D341Med (cell line): ENCODE results near the gene RTN4RL2.

Experiments used
- DNase-seq: peaks from one replicate; pipeline ENCODE4 v3.0.0; 2012; ENCODE audit warnings: low spot score

Gene RTN4RL2

DNA sequence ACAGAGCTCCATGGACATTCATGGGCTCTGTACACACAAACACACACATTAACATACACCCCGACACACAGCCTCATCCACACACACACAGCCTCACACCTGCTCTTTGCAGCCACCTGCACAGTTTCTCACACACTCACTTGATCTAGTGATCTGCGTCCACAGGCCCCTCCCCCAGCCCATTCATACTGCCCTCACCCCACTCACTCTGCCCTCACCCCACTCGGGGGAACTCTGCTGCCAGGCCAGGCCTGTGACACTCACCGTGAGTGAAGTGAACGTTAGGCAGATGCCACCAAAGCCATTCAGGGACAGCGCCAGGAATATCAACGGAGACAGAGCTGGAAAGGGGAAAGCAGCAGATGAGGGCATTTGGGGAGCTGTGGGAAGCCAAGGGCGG is 40.2 kb downstream of the RTN4RL2 start:
- DNase-seq: no peak

DNA sequence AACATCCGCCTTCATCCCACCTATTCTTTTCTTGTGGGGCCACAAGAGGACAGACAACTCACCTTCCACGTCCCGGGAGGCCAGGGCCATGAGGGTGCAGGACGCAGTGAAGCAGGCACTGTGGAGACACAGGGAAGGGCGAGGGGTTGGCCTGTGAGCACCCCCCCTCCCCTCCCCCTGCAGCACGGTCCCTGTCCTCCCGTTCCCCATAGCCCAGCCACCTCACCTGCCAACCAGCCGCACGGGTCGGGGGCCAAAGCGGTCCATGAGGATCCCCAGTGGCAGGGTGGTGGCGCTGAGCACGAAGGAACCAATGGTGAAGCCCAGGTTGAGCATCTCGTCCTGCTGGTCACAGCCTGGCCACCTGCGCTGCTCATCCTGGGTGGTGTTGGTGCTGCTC is 40.6 kb downstream of the RTN4RL2 start:
- no peak for DNase-seq

DNA sequence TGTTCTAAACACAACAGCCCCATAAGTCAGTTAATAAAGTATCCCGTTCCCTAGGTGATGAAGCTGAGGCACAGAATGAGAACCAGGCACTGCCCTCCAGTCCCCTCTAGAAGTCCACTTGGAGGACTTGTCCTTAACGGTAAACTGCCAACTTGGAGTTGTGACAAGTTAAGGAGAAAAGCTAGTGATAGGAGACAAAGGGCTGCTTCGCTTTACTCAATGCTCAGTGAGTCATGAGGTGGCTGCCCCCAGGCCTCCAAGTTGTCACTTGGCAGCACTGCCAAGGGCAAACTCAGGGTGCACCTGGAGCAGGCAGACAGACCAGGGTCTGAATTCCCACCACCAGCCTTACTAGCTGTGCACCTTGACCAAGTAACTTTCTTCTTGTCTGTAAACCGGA is 41.6 kb downstream of the RTN4RL2 start:
- no peak for DNase-seq

DNA sequence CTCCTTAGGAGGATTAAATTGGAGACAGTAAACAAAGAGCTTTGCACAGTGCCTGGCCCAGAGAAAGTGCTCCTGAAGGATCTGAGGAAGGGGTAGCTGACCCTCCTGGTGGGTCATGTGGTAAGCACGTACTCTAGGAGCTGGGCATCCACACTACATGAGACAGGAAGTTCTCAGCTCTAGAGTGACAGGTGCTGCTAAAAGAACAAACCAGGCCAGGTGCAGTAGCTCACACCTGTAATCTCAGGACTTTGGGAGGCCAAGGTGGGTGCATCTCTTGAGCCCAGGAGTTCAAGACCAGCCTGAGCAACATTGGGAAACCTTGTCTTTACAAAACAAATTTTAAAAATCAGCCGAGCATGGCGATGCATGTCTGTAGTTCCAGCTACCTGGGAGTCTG is 42.0 kb downstream of the RTN4RL2 start:
- no peak for DNase-seq

DNA sequence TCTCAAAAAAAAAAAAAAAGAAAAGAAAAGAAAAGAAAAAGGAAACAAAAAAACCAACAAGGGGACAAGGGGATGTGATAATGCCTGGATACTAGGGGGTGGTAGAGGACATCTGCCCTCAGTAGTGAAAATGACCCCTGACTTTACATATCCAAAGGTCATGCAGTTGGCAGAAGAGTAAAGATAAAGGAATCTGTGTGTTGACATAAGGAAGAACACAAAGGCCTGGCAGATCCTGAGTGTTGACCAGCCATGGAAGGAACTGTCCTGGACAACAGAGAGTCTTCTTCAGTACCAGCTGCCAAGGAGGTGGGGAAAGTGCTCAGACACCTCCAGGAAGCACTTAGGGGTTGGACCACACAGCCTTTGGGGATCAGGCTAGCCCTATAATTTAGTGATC is 42.5 kb downstream of the RTN4RL2 start:
- no peak for DNase-seq

DNA sequence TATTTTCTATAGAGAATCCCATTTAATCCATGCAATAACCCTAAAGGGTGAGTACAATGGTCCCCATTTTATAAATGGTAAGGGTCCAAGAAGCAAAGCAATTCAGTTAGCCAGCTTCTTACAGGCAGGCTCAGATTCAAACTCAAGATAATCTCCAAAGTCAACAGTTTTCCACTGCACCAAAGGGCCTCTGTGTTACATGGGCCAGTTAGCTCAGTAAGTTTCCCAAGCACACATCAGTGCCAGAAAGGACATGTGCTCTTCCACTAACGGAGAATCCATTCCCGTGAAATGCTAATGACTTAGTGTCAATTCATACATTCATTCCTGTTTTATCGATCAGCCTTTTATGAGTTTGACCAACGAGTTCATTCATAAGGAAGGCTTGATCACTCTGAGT is 44.2 kb downstream of the RTN4RL2 start:
- DNase-seq: no peak

DNA sequence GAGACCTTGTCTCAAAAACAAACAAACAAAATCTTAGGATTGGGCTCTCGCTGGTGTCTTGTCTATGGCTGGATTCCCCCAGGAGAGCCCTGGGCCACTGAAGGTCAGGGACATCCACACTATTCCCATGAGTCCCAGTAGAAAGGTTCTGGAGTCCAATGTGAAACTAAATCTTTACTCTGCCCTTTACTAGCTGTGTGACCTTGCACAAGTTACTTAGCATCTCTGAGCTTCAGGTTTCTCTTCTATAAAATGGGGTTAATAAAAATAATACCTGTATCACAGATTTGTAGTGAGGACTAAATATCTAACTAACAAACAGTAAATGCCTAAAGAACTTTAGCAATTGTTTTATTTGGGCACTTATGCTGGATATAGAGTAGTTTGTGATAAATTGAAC is 46.2 kb downstream of the RTN4RL2 start:
- DNase-seq: no peak

DNA sequence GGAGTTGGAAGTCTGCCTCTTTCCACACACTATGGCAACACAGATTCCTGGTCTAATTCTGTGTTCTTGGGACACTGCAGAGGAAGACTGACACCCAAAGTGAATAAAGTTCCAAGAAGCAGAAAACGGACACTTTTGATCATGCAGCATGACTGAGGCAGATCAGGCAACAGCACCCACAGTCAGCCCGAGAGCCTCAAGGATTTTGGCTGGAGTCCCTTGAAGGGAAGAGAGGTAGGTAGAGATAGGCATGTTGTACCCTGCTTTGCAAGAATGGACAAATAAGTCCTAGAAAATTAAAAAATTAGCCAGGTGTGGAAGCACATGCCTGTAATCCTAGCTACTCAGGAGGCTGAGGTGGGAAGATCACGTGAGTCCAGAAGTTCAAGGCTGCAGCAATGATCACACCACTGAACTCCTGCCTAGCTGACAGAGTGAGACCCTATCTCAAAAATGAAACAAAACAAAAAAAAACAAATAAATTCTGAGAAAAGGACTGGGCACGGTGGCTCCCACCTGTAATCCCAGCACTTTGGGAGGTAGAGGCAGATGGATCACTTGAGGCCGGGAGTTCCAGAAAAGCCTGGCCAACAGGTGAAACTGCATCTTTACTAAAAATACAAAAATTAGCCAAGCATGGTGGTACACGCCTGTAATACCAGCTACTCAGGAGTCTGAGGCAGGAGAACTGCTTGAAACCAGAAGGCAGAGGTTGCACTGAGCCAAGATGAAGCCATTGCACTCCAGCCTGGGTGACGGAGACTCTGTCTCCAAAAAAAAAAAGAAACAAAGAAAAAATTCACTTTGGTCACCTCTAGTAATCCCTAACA is 48.2 kb downstream of the RTN4RL2 start:
- DNase-seq: no peak

DNA sequence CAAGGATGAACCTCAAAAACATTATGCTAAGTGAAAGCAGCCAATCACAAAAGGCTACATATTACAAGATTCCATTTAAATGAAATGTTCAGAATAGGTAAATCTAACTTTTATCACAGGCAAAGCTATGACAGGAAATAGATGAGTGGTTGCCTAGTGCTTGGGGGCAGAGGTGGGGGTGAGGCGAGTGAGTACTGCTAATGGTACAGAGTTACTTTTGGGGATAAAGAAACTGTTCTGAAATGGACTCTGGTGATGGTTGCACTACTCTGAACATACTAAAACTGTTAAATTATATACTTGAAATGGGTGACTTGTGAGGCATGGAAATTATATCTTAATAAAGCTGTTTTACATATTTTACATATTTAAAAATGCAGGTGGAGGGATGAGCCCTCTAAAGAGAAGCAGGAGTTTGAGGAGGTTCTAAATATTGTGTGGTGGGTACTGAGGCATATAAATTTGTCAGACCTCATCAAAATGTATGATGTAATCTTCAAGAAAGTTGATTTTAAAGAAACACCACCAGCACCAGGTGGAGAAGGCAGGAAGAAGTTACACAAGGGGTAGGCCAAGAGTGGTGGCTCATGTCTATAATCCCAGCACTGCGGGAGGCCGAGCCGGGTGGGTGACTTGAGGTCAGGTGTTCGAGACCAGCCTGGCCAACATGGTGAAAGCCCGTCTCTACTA is 51.6 kb downstream of the RTN4RL2 start:
- DNase-seq: no peak

DNA sequence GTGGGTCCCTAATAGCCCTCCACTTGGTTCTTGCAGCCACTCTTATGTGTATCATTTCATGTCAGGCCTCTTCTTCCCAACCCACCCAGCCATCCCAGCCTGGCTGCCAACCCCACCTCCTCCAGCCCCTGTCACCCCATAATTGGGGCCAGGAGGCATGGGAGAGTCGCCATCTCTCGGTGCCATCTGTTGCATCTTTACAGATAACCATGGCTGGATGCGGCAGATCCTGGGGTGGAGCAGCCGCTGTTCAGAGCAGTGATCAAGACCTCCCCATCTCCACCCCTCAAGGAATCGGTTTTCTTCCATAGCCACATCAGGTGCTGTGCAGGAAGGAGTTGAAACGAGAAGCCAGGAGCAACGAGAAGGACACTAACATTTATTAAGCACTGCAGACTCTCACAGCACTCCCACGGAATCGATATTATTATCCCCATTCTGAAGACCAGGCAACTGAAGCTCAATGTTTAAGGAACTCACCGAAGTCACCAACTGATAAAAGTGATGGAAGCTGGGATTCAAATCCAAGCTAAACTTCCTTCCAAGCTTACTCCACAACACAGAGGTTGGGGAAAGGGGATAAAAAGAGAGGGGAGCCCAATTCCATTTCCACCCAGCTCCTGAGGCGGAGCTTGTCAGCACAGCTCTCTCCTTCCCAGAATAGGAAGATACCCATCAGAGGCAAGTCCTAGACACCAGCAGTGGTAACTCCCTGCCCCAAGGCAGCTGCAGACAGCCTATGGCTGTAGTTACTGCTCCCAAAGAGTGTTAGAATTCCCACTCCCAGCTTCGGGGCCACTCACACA is 52.5 kb downstream of the RTN4RL2 start:
- no peak for DNase-seq

DNA sequence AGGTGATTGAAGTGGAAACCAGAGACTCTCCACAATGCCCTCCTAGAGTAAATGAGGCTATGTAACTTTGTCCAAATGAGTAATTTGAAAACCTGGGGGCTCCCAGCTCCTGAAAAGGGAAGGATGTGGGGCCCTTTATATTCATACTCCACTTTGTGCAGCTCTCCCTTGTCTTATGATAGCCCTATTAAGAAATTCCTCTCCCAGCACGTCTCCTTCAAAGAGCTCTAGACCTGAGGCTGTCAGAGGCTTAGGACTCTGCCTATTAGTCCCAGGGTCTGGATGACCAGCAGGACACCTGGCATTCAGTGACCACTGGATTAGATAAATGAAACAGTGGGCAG is 53.1 kb downstream of the RTN4RL2 start:
- no peak for DNase-seq

DNA sequence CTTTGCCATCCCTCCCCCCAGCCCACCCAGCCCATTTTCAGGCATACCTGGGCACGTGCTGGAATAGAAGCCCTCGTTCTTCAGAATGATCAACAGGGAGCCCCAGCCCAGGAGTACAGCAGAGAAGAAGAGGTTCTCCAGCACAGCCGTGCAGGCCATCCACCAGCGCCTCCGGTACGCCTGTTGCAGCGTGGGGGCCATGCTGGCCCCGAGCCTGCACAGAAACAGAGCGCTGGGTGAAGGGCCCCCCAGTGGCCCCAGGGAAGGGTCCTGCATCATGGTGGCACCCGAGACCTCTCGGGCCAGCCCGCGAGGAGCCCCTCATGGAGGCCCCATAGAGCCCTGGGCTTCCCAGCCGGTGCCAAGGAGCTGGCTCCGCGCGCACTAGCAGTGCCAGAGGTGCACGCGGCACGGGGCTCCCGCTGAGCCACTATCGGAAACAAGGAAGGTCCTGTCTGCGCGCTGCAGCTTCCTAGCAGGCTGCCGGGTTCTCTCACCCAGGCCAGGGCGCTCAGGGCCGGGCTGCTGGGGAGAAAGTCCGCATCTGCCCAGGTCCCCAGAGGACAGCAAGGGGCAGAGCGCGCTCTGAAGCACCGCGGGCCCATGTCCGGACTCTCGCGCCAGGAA is 53.7 kb downstream of the RTN4RL2 start:
- peak; percentile 77 for DNase-seq

DNA sequence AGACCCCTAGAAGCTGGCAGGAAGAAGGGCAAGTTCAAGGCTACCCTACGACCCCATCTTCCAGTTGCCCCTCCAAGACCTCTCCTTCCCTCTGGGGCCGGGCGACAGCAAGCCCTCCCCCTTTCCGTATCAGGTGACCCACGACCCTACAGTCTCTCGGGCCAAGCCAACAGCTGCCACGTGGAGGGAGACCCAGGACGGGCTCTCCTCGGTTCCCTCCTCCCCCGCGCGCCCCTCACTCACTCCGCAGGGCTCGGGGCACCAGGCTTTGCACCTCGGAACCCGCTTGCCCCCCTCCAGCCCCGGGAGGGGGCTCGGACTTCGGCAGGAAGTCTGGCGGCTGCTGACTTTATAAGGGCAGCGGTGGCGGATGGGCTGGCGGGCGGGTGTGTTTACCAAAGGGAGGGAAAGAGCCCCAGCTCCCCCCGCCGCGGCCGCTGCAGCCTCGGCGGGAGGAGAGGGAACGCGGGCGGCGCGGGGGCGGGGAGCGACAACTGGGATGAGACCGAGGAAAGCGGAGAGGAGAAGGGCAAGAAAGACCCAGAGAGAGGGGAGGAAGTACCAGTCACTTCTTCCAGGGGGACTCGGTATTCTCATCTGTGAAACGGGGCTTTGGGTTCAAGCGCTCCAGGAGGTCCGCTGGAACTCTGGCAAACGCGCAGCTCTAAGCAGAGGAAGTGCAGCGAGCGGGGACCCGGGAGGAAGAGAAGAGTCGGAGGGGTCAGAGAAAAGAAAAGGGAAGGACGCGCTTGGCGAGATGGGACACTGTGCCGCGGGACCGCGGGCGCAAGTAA is 54.4 kb downstream of the RTN4RL2 start:
- DNase-seq: peak; percentile 68

DNA sequence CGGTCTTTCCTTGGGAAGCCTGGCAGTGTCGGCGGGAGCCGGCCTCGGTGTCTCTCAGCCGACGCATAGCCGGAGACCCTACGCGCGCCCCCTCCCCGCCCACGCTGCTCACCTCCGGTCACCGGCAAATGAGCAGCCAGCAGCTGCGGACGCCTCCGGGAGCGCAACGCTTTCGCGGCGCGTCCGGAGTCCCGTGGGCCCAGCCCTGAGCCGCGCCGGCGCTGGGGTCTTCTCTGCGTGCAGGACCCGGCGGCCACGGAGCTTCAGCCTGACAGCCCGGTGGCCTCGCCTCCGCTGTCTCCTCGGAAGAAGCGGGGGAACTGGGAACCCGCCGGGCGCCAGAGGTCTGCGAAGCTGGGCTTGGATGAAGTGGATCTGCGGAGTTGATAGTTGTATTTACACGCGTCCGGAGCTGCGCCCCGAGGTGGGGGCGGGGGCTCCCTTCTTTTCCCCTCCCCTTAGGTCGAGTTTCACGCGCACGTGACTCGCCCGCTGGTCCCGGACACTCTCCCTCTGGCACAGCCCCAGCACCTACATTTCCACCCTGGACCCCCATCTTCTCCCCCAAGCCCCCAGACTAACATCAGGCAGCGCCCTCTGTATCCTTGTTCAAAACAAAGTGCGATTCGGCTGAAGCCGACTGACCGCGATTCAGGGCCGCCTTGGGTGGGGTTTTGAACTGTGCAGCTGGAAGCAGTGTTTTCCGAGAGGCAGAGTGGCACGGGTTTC is 55.2 kb downstream of the RTN4RL2 start, which contains the start of gene SLC43A1:
Gene SLC43A1, minus strand, starts transcription at position 371 of the 729 bp plus-strand sequence. CDS start 1,591 bp downstream, outside the sequence.
- peak; percentile 71 for DNase-seq

DNA sequence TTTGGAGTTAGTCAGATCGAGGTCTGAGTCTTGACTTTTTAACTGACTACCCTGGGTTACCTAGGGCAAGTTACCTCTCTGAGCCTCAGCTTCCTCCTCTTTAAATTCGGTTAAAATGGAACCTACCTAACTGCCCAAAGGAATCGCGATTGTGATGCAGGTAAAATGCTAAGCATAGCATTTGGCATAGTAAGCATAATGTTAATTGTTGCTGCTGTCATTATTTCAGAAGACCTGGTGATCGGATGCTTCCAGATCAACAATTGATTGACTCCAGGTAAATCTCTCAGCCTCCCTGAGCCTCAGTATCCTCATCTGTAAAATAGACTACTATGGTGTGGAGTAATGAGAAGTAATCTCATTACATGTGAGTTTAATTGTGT is 55.7 kb downstream of the RTN4RL2 start:
- no peak for DNase-seq

DNA sequence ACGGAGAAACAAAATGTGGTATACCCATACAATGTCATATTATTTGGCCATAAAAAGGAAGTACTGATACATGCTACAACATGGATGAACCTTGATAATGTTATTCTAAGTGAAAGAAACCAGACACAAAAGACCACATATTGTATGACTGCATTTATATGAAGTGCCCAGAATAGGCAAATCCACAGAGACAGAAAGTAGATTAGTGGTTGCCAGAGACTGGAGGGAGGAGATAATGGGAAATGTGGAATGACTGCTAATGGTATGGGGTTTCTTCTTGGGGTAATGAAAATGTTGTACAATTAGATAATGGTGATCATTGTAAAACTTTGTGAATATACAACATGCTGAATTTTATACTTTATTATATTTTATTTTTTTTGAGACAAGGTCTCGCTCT is 60.8 kb downstream of the RTN4RL2 start:
- DNase-seq: no peak

DNA sequence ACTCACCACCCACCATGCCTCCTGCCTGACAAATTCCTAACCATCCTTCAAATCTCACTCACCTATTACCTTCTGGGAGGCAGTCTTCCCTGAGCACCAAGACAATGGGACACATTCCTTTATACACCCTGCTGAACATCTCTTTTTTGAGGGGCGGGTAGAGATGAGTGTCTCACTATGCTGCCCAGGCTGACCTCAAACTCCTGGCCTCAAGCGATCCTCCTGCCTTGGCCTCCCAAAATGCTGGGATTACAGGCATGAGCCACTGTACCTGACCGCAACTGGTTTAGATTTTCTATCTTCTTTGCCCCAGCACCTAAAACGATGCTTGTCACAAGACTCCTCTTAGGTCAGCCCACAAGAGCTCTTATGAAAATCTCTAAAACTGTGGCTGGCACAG is 63.1 kb downstream of the RTN4RL2 start:
- no peak for DNase-seq
